ENCODE measurements around the gene RIC1.
"Not testable (repeated sequence)": the region's sequence is repeated elsewhere in the genome, so short reads cannot be mapped to it uniquely, and the experiment has no call there.

The RIC1 gene

DNA sequence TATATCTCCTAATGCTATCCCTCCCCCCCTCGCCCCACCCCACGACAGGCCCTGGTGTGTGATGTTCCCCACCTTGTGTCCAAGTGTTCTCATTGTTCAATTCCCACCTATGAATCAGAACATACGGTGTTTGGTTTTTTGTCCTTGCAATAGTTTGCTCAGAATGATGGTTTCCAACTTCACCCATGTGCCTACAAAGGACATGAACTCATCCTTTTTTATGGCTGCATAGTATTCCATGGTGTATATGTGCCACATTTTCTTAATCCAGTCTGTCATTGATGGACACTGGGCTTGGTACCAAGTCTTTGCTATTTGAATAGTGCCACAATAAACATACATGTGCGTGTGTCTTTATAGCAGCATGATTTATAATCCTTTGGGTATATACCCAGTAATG lies 93.8 kb downstream of the RIC1 start:
- DNase-seq = not testable (repeated sequence)

DNA sequence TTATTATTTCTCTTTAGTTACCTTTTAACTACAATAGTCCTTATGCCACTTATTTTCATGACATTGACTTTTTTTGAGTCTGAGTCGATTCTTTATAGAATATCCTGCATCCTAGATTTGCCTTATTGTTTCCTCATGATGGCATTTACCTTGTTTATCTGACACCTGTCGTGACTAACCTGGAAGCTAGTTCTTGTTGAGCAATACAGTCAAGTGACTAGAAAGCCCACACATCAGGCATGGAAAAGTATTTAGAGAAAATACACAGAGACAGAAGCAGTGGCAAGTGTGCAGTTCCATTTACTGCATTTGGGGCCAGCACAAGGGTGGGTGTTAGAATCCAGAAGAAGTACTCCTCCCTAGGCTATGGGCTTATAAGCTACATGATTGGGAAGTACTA lies 106.2 kb downstream of the RIC1 start:
- DNase-seq = no peak

DNA sequence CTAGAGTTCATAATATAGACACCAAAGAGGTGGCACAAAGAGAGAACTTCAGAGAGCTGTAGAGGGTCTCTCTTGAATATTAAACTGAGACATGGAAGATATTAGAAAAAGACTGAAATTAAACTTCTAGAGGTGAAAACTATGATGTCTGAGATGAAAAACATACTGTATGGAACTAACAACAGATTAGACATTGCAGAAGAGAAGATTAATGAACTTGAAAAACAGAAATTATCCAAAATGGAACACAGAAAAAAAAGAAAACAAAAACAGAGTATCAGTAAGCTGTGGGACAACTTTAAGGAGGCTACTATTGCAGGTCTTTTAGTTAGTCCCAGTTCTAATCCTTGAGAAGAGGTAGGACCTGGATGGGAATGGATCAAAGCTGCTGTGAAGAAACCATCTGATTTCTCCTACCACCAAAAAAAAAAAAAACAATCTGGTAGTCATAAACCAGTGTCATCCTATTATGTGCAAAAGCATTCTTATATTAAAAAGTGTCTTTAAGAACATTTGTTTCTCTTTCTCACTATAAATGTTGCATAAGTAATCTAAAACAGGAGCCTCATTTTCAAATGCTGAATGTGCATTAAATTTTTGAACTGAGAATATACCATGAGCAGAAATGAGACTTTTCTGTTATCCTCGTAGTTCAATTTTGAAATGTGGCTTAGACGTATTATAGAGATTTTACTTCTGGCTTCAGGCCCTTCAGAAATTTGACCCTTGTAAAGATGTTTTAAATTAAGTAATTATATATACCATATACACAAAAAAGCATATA lies 107.8 kb downstream of the RIC1 start:
- no peak for DNase-seq

DNA sequence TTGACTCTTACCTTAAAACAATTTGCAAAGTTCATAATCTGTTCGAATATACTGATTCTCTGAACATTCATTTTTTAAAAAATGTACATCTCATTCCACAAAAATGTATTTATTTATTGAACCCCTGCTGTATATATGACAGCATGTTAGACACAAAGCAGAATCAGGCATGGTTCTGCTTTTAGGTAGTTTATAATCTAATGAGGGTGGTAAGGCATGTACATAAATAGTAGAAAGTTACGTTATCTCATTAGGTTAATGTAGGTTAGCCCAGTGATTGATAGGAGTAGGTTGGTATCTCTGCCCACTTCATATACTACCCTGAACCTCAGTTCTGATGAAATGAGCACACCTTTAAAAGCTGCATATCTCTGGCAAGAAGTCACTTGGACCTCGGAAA lies 114.2 kb downstream of the RIC1 start:
- no peak for DNase-seq

GRCh38 chr9:5748438-5748837 lies 119.5 kb downstream of the RIC1 start:
- DNase-seq = no peak

GRCh38 chr9:5749306-5749705 lies 120.4 kb downstream of the RIC1 start:
- DNase-seq = no peak

- DNase-seq = no peak
Measured at GRCh38 chr9:5750569-5750968, 121.7 kb downstream of the RIC1 start.

DNA sequence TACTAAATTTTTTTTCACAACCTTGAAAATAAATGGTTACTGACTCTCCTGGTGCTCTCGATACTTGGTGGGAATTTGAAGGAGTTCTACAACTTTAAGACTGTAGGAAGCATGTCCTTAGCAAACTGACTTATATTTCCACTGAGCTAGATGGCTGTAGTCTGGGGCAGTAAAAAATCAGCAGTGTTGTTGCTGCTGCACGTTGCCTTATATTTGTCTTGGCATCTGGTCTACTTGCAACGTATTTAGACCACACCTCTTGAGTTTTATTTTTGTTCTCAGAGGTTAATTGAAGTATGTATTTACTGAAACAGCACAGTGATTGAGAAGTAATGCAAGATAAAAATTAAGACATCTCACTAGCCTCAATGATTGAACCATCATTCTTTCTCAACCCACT lies 127.7 kb downstream of the RIC1 start:
- no peak for DNase-seq

- DNase-seq = no peak
Measured at GRCh38 chr9:5760338-5760737, 131.4 kb downstream of the RIC1 start.

DNA sequence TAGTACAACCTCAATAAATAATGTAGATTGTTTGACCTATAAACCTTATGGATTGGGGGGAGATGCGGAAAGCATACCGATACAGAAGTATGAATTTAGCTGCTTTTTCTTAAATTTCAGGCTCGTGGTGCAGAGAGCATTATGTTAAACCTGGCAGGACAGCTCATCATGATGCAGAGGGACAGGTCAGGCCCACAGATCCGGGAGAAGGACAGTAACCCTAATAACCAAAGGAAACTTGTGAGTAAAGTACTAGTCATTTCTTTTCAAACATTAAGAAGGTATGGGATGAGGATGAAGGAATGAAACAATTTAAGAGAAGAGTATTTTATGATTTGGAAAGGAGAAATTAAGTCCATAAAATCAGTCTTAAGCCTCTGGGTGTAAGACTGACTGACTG lies 133.5 kb downstream of the RIC1 start:
- DNase-seq = no peak

- no peak for DNase-seq
Measured at GRCh38 chr9:5764130-5764868, 135.4 kb downstream of the RIC1 start.

- no peak for DNase-seq
Measured at GRCh38 chr9:5767968-5768932, 139.3 kb downstream of the RIC1 start.

DNA sequence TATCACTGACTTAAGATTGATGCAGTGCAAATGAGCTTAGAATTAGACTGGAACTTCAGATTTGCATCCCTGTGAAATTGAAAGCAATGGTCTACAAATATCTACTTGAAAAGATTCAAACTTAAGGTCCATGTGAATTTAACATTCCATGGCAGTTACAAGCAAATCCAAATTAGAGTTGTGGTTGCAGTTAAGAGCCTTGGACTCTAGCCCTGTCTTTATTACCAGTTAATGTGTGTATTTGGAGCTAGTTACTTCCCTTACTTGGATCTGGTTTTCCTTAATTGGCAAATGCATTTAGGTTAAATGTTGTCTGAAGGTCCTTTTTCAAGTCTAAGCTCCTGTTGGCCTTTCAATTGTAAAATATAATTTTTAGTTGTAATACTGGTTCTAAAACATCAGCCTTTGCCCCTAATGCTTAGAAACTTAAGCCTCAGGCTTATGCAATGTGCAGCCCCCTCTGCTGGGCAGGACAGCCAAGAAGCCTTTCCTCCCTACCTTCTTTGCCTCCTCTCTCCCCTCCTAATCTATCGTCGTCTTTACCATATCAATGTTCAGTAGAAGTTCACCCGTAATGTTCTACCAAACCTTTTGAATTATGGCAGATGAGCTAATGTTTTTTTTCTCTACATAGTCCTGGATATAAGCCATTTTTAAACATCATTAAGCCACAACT lies 144.6 kb downstream of the RIC1 start:
- DNase-seq = no peak

DNA sequence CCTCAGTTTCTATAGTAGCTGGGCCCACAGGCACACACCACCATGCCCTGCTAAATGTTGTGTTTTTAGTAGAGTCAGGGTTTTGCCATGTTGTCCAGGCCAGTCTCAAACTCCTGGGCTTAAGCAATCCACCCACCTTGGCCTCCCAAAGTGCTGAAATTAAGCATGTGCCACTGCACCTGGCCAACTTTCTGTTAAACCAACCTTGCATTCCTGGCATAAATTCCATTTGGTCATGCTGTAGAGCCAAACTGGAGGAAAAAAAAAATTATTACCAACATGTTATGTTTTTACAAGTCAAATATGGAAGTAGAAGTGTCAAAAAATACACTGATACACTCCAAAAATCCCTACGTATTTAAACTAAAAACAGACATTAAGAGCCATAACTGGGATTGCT lies 149.9 kb downstream of the RIC1 start:
- DNase-seq = no peak

DNA sequence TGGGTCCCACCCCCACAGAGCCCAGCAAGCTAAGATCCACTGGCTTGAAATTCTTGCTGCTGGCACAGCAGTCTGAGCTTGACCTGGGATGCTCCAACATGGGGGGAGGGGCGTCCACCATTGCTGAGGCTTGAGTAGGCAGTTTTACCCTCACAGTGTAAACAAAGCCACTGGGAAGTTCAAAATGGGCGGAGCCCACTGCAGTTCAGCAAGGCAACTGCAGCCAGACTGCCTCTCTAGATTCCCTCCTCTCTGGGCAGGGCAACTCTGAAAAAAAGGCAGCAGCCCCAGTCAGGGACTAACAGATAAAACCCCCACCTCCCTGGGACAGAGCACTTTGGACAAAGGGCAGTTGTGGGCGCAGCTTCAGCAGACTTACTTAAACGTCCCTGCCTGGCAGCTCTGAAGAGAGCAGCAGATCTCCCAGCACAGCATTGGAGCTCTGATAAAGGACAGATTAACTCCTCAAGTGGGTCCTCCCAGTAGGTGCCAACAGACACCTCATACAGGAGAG lies 150.9 kb downstream of the RIC1 start:
- not testable (repeated sequence) for DNase-seq

DNA sequence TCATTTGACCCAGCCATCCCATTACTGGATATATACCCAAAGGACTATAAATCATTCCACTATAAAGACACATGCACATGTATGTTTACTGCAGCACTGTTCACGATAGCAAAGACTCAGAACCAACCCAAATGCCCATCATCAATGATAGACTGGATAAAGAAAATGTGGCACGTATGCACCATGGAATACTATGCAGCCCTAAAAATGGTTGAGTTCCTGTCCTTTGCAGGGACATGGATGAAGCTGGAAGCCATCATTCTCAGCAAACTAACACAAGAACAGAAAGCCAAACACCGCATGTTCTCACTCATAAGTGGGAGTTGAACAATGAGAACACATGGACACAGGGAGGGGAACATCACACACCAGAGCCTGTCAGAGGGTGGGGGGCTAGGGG lies 154.5 kb downstream of the RIC1 start:
- DNase-seq = not testable (repeated sequence)

DNA sequence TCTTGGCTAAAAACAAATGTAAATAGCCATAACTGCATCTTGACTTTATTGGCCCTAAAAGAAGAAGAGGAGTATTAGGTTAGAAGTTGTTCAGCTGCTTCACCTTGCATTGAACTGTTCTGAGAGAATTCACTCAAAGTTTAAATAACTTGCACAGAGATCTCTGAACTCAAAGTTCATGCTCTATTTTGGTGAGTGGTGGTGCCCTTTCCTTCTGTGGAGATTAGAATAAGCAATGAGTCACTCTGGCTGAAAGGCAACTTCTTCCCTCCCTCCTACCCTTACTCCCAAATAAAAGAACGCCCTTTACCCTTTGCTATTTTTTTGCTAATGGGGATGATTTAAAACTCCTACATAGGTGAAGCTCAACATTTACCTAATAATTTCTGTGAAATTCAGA lies 155.1 kb downstream of the RIC1 start:
- DNase-seq = no peak

DNA sequence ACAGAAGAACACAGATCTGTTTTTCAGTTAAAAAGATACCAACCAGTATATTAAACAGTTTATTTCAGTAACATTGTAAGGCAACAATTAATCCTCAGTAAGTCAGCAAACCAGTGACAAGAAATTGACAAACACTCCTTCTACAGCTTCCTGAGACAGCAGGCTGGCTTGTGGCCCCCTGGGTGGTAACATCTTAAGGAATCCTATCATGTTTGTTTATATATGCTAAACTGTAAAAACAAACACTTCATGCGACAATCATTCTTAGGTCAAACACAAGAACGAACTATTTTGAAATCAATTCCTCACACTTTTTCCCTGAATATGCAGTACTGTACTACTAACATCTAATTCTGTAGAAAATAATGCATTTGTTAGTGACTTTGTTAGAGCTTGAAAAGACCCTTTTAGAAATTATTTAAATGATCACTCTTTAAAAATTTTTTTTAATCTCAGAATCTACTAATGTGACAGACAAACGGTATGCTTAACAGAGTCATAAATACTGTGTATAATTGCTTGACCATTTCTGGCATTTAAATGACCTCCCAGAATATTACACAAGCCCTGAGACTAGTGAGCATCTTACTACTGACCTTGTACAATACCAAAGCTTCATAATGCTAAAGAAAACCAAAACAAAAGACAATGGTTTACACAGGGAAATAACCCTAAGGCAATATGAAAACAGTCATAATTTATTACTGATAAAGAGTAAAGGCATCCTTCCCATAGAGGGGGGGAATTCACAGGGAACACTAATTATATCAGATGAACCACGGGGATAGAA lies 155.8 kb downstream of the RIC1 start:
- DNase-seq = no peak

DNA sequence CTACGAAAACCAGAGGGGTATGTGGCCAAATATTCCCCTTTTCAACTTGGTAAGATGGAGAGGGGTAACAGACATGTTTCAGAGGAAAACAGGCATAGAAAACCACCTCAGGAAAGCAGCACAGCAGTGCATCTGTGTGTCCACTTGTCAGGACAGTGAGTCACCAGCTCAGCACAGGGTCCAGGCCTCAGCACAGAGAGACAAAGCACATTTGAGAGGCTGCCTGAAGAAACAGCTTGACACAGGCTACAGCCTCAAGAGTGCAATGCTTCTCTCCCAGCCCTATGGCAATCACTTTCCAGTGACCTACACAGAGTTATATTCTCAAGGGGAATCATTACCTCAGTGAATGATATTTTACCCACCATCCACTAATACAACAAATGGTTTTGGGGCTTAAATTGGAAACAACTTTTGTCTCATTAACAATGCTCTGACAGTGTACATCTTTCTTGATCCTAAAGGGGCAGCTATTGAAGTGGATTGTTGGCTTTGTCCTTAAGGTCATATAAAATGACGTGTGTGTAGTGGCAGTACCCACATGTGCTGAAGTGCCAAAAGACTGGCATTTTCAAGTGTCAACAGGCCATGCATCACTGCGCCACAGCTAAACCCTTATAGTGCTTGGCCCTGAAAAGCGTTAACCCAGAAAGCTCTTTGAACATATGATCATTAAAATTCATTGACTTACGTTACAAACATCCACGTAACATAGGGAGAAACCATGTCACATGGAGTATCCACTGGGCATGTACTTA lies 157.6 kb downstream of the RIC1 start:
- DNase-seq = peak in 19 of 58 donors; percentile 2 to 60 (median 19)
